ENCODE results near the gene NPVF.

DNA sequence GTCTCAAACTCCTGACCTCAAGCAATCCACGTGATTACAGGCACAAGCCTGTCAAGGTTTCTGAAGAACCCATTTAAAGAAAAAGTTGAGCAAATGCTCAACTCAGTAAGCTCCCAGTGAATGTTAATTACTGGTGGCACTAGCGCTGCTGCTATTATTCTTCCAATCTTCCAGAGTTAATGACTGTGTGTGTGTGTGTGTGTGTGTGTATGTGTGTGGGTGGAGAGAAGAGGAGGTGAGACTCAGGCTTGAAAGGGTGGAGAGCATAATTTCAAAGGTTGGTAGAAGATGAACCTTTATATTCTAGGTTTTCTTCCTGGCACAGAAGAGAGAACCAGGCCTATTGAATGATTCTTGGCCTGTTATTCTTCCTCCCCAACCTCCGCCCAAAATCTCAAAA is 11.6 kb upstream of the NPVF start:
- TF ChIP-seq POLR2AphosphoS5 (IDR thresholded peaks at IDR 0.05) = no peak
- TF ChIP-seq, protein P1, sequence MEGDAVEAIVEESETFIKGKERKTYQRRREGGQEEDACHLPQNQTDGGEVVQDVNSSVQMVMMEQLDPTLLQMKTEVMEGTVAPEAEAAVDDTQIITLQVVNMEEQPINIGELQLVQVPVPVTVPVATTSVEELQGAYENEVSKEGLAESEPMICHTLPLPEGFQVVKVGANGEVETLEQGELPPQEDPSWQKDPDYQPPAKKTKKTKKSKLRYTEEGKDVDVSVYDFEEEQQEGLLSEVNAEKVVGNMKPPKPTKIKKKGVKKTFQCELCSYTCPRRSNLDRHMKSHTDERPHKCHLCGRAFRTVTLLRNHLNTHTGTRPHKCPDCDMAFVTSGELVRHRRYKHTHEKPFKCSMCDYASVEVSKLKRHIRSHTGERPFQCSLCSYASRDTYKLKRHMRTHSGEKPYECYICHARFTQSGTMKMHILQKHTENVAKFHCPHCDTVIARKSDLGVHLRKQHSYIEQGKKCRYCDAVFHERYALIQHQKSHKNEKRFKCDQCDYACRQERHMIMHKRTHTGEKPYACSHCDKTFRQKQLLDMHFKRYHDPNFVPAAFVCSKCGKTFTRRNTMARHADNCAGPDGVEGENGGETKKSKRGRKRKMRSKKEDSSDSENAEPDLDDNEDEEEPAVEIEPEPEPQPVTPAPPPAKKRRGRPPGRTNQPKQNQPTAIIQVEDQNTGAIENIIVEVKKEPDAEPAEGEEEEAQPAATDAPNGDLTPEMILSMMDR (IDR thresholded peaks at IDR 0.05) = no peak
- no peak for TF ChIP-seq POLR2A (IDR thresholded peaks at IDR 0.05)
- TF ChIP-seq EP300 (IDR thresholded peaks at IDR 0.05) = no peak
